GM19395 (cell line): ENCODE measurements around the gene NOS1AP.

Source experiments
- ATAC-seq: cut with Tn5 transposase; IDR thresholded peaks from one replicate; pipeline ENCODE4 v1.9.1; 2021; ENCODE audit warnings: mild to moderate bottlenecking, moderate library complexity; ENCODE audit not compliant: unreplicated experiment

The NOS1AP gene

GRCh38 chr1:162136760-162137159, 67.3 kb downstream of the NOS1AP start:
- no peak for ATAC-seq

DNA sequence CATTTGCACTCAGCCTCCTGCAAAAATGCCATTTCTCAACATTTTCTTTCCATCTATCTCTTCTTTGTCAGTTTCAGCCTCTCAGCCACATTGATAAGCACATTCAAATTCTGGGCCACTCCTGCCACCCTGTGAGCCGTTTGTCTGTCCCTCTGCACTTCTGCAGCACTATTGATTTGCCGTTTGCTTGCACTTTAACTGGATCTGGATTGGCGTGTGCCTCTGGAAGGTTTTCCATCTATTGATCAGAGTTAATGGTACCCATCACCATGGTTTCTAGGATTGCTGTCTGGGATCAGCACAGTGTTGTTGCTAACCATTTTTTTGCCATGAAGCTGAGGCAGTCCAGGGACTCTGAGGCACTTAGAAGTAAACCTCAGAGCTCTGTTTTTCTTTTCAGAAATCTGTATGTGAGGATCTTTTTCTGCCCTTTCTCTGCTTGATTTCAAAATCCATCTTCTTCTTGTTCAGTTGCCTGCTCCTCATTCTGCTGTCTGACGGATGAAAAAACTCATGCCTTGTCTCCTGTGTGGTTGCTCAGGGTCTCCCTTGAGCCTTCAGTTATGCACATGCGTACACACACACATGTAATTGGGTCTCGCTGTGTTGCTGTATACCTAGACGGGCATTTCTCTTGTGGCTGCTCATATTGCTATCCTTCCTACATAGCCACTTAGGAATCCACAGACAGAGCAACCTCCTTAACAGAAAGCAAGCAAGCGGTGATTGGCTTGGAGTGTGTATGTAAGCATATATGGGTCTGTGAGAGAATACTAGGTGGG, 67.9 kb downstream of the NOS1AP start:
- ATAC-seq: no peak

DNA sequence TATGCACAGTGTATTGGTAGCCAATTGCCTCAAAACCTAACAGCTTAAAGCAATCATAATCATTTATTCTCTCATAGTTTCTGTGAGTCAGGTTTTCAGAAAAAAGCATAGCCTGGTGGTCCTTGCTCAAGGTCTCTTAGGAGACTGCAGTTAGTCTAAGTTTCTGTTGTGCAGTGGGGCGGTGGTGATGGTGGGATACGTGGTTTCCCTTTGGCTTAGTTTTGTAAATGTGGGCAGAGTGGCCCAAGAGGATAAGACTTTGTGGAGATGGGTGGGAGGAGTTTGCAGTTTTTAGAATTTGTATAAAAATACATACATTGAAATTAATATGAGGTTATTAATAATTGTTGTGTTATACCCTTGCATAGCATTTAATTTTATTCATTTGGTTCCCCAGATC, 68.6 kb downstream of the NOS1AP start:
- no peak for ATAC-seq

GRCh38 chr1:162138599-162139181, 69.2 kb downstream of the NOS1AP start:
- no peak for ATAC-seq

DNA sequence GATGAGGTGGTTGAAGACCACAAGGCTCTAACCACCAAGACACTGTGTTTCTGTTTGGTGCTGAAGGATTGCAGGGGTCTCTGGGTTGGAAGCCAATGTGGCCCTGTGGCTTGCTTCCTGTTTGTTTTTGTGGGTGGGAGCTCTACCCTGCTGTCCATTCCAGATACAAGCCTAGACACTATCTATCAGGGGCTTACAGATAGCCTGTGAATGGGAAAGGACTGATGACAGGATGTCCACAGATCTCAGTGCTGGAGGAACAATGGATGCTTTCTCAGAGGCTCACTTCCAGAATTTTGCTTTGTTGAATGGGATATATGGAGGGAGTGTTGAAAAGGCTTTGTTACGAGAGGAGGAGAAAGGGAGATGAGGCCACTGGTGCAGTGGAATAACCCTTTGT, 69.7 kb downstream of the NOS1AP start:
- no peak for ATAC-seq

DNA sequence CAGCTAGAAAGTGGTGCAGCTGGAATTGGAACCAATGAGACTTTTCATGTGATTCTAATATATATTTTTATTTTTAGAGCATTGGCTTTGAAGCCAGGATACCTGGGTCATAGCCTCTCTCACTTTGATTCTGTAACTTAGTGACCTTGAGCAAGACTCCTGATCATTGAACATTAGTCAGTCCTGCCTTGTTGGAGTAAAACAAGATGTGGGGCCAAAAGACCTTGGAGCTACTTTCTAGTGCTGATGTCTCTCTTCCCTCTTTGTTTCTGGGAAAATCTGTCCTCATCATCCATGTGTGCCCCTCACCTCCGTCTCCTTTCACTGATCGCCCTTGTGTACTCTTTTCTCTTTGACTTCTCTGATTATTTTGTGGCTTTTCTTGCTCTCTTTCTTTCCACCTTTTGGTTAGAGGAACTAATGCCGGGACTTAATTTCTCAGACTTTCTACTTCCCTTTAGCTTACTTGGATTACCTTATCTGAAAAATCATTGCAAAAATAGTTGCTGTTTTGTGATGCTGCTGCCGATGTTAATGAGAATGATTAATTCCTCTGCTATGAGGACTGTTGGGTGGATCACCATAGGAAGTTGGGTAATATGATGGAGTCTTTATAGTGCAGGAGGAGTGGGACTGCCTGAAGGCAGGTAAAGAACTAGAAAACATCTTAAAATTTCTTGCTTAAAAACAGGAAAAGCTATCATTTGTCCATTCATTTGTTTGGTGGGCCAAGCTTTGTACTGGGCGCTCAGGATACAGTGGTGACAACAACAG, 72.0 kb downstream of the NOS1AP start:
- ATAC-seq: no peak

DNA sequence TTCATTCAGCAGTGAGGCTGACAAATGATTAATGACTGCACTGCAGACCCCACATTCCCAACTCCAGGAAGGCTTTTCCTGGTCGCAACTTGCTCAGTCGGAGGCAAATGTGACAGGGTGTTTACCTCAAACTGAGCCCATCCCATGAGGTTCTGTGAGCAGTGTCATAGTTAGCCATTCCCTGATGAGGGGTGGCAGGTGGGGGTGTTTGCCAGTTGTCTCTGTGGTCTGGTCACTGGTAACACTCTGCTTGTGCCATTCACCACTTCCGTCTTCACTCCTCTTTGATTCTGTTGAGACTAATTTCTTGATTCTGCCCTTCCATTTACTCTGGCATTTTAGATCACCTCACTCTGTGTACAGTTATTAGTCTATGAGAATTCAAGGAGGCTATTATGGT, 73.5 kb downstream of the NOS1AP start:
- ATAC-seq: no peak

GRCh38 chr1:162144268-162144667, 74.8 kb downstream of the NOS1AP start:
- ATAC-seq: no peak

GRCh38 chr1:162144853-162145252, 75.4 kb downstream of the NOS1AP start:
- no peak for ATAC-seq

- no peak for ATAC-seq
These were observed 75.9 kb downstream of the NOS1AP start for GRCh38 chr1:162145280-162145965.

DNA sequence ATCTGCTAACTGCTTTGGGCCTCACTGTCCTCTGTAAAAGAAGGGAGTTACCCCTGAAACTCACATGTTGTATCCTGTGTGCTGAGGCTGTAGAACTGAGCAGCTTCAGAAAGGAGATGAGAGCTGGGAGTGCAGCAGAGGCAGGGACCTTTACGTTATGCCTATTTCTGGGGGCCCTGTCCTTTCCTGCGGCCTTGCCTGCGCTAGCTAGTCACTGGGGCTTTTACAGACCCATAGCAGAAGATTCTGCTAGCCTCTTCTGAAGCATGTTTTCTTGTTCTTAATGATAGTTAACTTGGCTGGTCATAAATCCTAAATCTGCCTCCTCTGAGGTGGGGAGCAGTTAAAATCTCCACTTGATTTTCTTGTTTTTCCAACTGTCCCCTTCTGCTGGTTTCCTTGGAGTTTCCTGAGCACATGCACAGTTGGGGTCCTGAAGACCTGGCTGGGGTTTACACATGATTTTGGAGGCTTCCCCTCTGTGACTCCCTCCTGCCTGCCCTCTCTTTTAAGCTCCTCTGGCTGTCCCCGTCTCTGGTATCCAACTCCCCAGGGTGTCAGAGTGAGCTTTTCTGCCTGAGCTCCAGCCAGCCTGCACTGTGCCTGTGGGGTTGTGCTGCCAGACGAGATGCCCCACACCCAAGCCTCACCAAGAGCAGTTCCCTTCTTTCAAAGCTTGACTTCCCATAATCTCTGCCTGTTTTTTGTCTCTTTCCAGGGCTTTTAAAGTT, 76.6 kb downstream of the NOS1AP start:
- no peak for ATAC-seq

DNA sequence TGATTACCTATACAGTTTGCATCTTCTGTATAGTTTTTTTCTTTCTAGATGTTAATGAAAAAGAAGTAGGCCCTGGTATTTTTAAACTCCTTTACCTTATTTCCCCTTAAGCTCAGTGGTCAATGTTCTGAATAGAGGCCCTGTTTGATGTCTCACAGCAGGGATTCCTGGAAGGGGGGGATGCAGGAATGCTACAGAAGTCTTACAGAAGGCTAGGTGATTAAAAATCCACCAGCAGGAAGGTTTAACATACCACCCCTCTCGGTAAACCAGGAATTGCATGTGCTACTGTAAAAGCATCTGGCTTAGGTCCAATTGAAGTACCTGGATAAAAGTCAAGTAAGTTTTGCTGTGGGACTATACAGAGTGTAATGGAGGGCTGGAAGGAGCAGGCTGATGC, 78.3 kb downstream of the NOS1AP start:
- no peak for ATAC-seq

GRCh38 chr1:162150112-162150511, 80.6 kb downstream of the NOS1AP start:
- no peak for ATAC-seq

GRCh38 chr1:162151900-162152829, 82.7 kb downstream of the NOS1AP start:
- ATAC-seq: no peak

DNA sequence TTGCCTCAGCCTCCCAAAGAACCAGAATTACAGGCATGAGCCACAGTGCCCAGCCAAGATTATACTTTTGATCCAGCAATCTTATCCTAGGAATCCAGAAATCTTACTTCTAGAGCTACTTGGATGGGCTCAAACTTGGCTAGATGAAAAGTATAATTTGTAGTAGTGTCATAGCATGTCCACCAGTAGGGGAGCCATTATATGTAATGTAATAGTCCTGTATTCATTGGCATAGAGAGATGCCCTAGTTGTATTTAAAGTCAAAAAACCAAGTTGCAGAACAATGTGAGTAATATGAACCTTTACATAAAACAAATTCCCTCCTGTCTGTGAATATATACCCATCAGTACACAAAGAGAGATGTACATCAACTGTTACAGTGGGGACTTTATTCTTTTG, 83.9 kb downstream of the NOS1AP start:
- ATAC-seq: no peak

- no peak for ATAC-seq
These were observed 88.0 kb downstream of the NOS1AP start for GRCh38 chr1:162157469-162157868.

GRCh38 chr1:162158624-162159271, 89.3 kb downstream of the NOS1AP start:
- ATAC-seq: no peak

GRCh38 chr1:162159515-162159914, 90.0 kb downstream of the NOS1AP start:
- ATAC-seq: no peak

DNA sequence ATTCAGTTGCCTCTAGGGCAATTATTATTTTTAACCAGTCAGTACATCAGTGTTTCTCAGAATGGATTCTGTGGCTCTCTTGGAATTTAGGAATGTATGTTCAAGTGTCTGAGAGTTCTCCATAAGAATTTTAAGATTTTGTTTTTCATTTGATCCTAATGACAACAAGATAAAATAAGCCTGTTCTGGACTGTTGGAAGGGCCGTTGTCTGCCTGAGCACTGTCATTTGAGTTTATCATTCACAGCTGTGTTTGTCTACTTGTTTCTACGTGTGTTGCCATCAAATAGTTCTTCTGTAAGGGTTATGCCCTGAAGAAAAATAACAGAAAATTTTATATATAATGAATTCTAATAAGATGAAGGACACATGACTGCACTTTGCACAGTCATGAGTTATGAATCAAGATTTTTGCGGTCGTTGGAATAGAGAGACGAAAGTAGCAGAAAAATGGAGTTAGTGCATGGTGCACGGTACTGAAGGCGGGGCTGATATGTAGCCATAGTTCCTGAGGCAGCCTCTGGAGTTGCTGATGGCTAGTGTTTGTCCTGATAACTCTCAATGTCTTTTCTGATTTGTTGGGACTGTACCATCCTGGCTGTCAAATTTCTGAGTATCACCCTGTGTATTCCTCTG, 92.5 kb downstream of the NOS1AP start:
- ATAC-seq: no peak
